Tibial artery (tissue), 4 donors: ENCODE results near the gene FNDC3B.

Source experiments
- DNase-seq, 2 donors: peaks; one replicate each; pipeline ENCODE4 v3.0.0-alpha.2; 2019
- H3K27ac ChIP-seq, 2 donors: fragments of 200-600 bp; sonication (generic) in 1 of 2; 1 replicate in 1 of 2; 2 replicates in 1 of 2; pipeline ENCODE4 v1.5.1; 2018 to 2019; ENCODE audit warnings: mild to moderate bottlenecking in 1 of 2
- H3K27me3 ChIP-seq, 2 donors: fragments of 200-600 bp; sonication (generic) in 1 of 2; one replicate each; pipeline versions ENCODE4 v1.5.1 to v1.6.0; 2016 to 2019
- H3K36me3 ChIP-seq, 3 donors: fragments of 200-600 bp; sonication (generic) in 2 of 3; one replicate each; pipeline ENCODE4 v1.5.1; 2016 to 2019; ENCODE audit warnings: mild to moderate bottlenecking in 2 of 3
- H3K4me1 ChIP-seq, 4 donors: fragments of 200-600 bp; sonication (generic) in 2 of 4; 1 replicate in 3 of 4; 2 replicates in 1 of 4; pipeline ENCODE4 v1.5.1; 2016 to 2019
- H3K4me3 ChIP-seq, 2 donors: fragments of 200-600 bp; sonication (generic) in 1 of 2; 1 replicate in 1 of 2; 2 replicates in 1 of 2; pipeline ENCODE4 v1.5.1; 2018 to 2019; ENCODE audit warnings: mild to moderate bottlenecking in 2 of 2
- H3K9me3 ChIP-seq, 3 donors: fragments of 200-600 bp; sonication (generic) in 1 of 3; one replicate each; pipeline ENCODE4 v1.5.1; 2016 to 2019
- CTCF ChIP-seq, 2 experiments: fragments of 200-600 bp in 1 of 2; fragments of 450-650 bp in 1 of 2; IDR thresholded peaks; one replicate each; pipeline ENCODE4 v1.5.1; 2017 to 2019; ENCODE audit warnings: antibody characterized with exemption in 2 of 2, mild to moderate bottlenecking in 1 of 2, moderate library complexity in 1 of 2
- intact Hi-C: fragments of 100-400 bp; cut with DNase I; formaldehyde crosslinking; loops from one replicate; pipeline ENCODE4 v1.15.0; 2023; ENCODE audit warnings: low total_unique reads

FNDC3B gene

GRCh38 chr3:172447611-172448579, 408.5 kb downstream of the FNDC3B start, which contains the start of gene GHSR:
GHSR (minus strand) TSS chr3:172448456; CDS start chr3:172448413, 43 bp downstream.
- Histone ChIP-seq H3K27me3 (peaks cover 0 to 48% of the 10 kb centered on the region in 2 donors), H3K4me1 (peaks cover 0 to 13% (median 4%) of the 10 kb centered on the region in 4 donors), H3K4me3 (no peak within 1 kb of the TSS), H3K36me3 (no peaks in the 10 kb centered on the region), H3K9me3 (no peaks in the 10 kb centered on the region), H3K27ac (no peak within 1 kb of the TSS)
- no peak for DNase-seq
- intact Hi-C loops: no loop called here
- no peak for TF ChIP-seq CTCF (IDR thresholded peaks at IDR 0.05)

- peaks cover 0 to 13% (median 4%) of the 10 kb centered on the region in 4 donors for H3K4me1 ChIP-seq
- no peak for DNase-seq
- no peaks in the 10 kb centered on the region for H3K36me3 ChIP-seq
- H3K9me3 ChIP-seq: no peaks in the 10 kb centered on the region
- no peak for TF ChIP-seq CTCF (IDR thresholded peaks at IDR 0.05)
- no peak overlapping the region for H3K4me3 ChIP-seq
- intact Hi-C loops: no loop called here
- H3K27me3 ChIP-seq: peaks cover 0 to 48% of the 10 kb centered on the region in 2 donors
- no peak overlapping the region for H3K27ac ChIP-seq
Measured at GRCh38 chr3:172448661-172449465, 409.5 kb downstream of the FNDC3B start.

DNA sequence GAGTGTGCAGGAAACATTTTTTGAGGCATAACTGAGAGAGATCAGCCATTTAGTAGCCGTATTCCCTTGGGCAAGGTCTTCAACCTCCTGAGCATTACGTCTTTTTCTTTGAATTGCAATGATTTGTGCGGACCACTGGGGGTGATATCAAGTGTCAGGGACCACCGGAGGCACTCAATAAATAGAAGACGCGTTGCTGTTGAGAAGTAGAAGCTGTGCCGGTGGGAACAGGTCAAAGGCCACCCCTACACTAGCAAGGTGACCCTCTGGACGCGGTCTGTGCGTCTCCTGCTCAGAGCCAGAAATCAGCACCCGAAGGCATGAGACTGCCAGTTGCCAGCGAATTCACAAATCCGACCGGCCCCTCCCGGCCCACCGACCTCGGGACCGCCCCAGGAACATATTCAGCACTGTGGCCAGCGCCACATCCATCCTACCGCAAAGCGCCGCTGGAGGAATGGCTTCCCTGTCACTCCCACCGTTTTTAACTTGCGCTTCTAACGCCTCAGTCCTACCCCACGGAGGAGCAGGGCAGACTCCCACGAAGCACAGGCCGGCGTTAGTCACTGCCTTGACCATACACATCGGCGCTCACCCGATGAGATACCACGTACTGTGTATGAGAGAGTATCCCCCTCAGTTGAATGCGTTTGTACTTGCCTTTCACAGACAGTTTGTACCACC, 410.2 kb downstream of the FNDC3B start:
- peaks cover 0 to 48% of the 10 kb centered on the region in 2 donors for H3K27me3 ChIP-seq
- DNase-seq: no peak
- H3K4me1 ChIP-seq: peaks cover 0 to 13% (median 4%) of the 10 kb centered on the region in 4 donors
- H3K27ac ChIP-seq: no peak overlapping the region
- no peak for TF ChIP-seq CTCF (IDR thresholded peaks at IDR 0.05)
- intact Hi-C loops: no loop called here
- no peaks in the 10 kb centered on the region for H3K36me3 ChIP-seq
- no peak overlapping the region for H3K4me3 ChIP-seq
- H3K9me3 ChIP-seq: no peaks in the 10 kb centered on the region
